Fibroblast of mammary gland (primary cell): ENCODE measurements around the gene BICRAL.
"Not testable (repeated sequence)": the region's sequence is repeated elsewhere in the genome, so short reads cannot be mapped to it uniquely, and the experiment has no call there.

Source experiments
- DNase-seq: peaks from one replicate; pipeline ENCODE4 v3.0.0-alpha.2; 2010; ENCODE audit warnings: low read depth
- H3K4me3 ChIP-seq: 2 replicates; pipeline ENCODE4 v1.5.1; 2011; ENCODE audit warnings: low read depth, mild to moderate bottlenecking, low read length, moderate library complexity; ENCODE audit not compliant: control insufficient read depth
- CTCF ChIP-seq: conservative IDR thresholded peaks from 2 replicates; pipeline ENCODE4 v1.5.1; 2011; ENCODE audit warnings: low read depth, low read length, inconsistent platforms; ENCODE audit not compliant: control insufficient read depth, insufficient read depth

BICRAL gene

GRCh38 chr6:42813906-42814444, 32.1 kb downstream of the BICRAL start:
- no peak overlapping the region for H3K4me3 ChIP-seq
- DNase-seq, result no peak
- no peak for TF ChIP-seq CTCF

- H3K4me3 ChIP-seq, DNase-seq: not testable (repeated sequence)
Observed at GRCh38 chr6:42815726-42816125, 33.9 kb downstream of the BICRAL start.

GRCh38 chr6:42817907-42818306, 36.1 kb downstream of the BICRAL start:
- no peak for TF ChIP-seq CTCF
- no peak overlapping the region for H3K4me3 ChIP-seq
- no peak for DNase-seq

GRCh38 chr6:42818416-42818815, 36.6 kb downstream of the BICRAL start:
- no peak for TF ChIP-seq CTCF
- DNase-seq, result no peak
- no peak overlapping the region for H3K4me3 ChIP-seq

GRCh38 chr6:42818878-42819277, 37.0 kb downstream of the BICRAL start:
- no peak overlapping the region for H3K4me3 ChIP-seq
- no peak for DNase-seq
- no peak for TF ChIP-seq CTCF

- DNase-seq, result peak; percentile 30
- H3K4me3 ChIP-seq, result no peak overlapping the region
- peak; percentile 33 for TF ChIP-seq CTCF
Observed at GRCh38 chr6:42819803-42820511, 38.1 kb downstream of the BICRAL start.

- no peak overlapping the region for H3K4me3 ChIP-seq
- DNase-seq, result no peak
Observed at GRCh38 chr6:42820512-42821340, 38.9 kb downstream of the BICRAL start.

More at GRCh38 chr6:42820512-42821340, 38.9 kb downstream of the BICRAL start:
- TF ChIP-seq CTCF, result no peak
